HG02763 (cell line): ENCODE results near the gene ALDH1A3.
"Not testable (repeated sequence)": the region's sequence is repeated elsewhere in the genome, so short reads cannot be mapped to it uniquely, and the experiment has no call there.

Experiments used
- ATAC-seq: cut with Tn5 transposase; IDR thresholded peaks from one replicate; pipeline ENCODE4 v1.9.1; 2021; ENCODE audit warnings: mild to moderate bottlenecking, moderate library complexity; ENCODE audit not compliant: unreplicated experiment

The ALDH1A3 gene

GRCh38 chr15:100879464-100880138 lies at the start of gene ALDH1A3:
TSS of gene ALDH1A3 (plus strand) at chr15:100879831. CDS start at chr15:100879908, 77 bp downstream.
- ATAC-seq = no peak

GRCh38 chr15:100831467-100831866 lies 48.2 kb upstream of the ALDH1A3 start:
- ATAC-seq = no peak

GRCh38 chr15:100832149-100832942 lies 47.3 kb upstream of the ALDH1A3 start:
- no peak for ATAC-seq

- no peak for ATAC-seq
These were observed 45.9 kb upstream of the ALDH1A3 start for GRCh38 chr15:100833417-100834389.

- ATAC-seq = no peak
These were observed 44.9 kb upstream of the ALDH1A3 start for GRCh38 chr15:100834731-100835130.

- no peak for ATAC-seq
These were observed 44.0 kb upstream of the ALDH1A3 start for GRCh38 chr15:100835636-100836035.

- no peak for ATAC-seq
These were observed 43.1 kb upstream of the ALDH1A3 start for GRCh38 chr15:100836501-100836900.

- no peak for ATAC-seq
These were observed 38.2 kb upstream of the ALDH1A3 start for GRCh38 chr15:100841426-100841825.

- no peak for ATAC-seq
These were observed 36.6 kb upstream of the ALDH1A3 start for GRCh38 chr15:100842756-100843730.

GRCh38 chr15:100844167-100844566 lies 35.5 kb upstream of the ALDH1A3 start:
- ATAC-seq = no peak

- no peak for ATAC-seq
These were observed 34.9 kb upstream of the ALDH1A3 start for GRCh38 chr15:100844778-100845177.

GRCh38 chr15:100847194-100847593 lies 32.4 kb upstream of the ALDH1A3 start:
- ATAC-seq = no peak

GRCh38 chr15:100849021-100849854 lies 30.4 kb upstream of the ALDH1A3 start:
- no peak for ATAC-seq

- no peak for ATAC-seq
These were observed 29.8 kb upstream of the ALDH1A3 start for GRCh38 chr15:100849855-100850218.

GRCh38 chr15:100851428-100852015 lies 28.1 kb upstream of the ALDH1A3 start:
- not testable (repeated sequence) for ATAC-seq

- ATAC-seq = no peak
These were observed 27.0 kb upstream of the ALDH1A3 start for GRCh38 chr15:100852630-100853029.

GRCh38 chr15:100853676-100854440 lies 25.8 kb upstream of the ALDH1A3 start:
- no peak for ATAC-seq

GRCh38 chr15:100856867-100857266 lies 22.8 kb upstream of the ALDH1A3 start:
- ATAC-seq = no peak
